CD4-positive, alpha-beta T cell treated with Interleukin-4 for 1 hour (primary cell): ENCODE data around the gene MYLK3.
"Not testable (repeated sequence)": the region's sequence is repeated elsewhere in the genome, so short reads cannot be mapped to it uniquely, and the experiment has no call there.

Experiments
- DNase-seq, 2 donors: peaks; one replicate each; pipeline ENCODE4 v3.0.0-alpha.2; 2020 to 2022

MYLK3 gene

DNA sequence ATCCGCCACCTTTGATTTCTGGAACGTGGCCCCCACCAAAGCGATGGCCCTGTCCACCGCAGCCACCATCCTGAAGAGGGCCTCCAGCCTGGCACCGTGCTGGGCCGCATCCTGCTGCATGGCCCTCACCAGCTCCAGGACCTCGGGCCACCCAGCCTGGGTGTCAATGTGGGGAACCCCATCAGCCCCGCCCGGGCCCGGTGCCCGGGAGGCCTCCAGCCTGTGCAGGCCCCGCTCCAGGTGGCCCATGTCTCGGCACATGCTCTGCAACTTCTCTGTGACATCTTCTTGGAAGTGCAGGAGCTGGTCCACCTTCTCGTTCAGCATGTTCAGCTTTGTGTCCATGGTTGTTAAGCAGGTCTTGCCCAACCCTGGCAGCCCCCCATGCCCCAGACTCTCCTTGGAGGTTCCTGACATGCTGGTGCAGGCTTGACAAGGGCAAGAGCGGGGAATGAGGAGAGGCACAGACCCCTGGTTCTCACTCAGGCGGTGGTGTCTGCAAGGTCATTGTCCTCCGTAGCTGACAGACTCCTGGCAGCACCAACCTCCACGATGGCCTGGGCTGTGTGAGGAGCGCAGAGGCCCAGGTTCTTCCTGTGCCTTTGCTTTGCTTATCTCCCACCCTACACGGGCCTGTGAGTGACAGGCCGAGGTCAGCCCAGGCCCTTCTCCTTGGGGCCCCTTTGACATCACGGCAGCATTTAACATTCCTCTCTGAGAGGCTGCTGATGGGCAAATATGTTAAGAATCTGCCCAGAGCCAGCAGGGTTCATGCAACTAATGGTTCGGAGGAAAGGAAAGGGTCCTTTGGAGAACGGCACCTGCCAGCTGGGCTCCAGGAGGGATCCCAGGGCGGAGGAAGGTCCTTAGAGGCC, at the start of gene MYLK3:
MYLK3 (minus strand) TSS at position 568 of the 875 bp plus-strand sequence; CDS start at position 417, 151 bp downstream.
- no peak for DNase-seq

DNA sequence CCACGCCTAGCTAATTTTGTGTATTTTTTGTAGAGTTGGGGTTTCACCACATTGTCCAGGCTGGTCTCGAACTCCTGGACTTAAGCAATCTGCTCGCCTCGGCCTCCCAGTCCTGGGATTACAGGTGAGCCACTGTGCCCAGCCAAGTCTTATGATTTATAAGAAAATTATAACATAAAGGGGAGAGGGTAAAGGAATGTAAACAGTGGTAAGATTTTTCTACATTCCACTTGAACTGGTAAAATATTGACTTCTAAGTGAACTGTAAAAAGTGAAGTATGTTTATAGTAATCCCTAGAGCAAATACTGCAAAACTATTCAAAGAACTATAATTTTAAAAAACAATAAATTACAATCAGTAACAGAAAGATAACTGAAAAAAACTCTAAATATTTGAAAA, 49.4 kb upstream of the MYLK3 start:
- no peak for DNase-seq

DNA sequence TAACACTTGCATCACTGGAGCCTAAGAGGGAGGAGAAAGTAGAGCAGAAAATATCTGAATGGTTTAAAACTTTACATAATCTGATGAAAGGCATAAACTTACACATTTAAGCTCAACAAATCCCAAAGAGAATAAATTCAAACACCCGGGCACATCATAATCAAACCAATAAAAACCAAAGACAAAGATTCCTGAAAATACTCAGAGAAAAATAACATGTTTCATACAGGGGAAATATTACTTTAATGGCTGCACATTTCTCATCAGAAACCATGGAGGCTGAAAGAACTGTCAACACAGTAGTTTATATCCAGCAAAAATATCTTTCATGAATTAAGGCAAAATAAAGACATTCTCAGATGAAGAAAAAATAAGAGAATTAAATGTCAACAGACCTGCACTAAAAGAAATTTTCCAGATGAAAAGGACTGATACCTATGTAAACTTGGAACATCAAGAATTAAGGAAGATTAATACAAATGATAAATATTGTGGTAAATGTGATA, 48.7 kb upstream of the MYLK3 start:
- no peak for DNase-seq

DNA sequence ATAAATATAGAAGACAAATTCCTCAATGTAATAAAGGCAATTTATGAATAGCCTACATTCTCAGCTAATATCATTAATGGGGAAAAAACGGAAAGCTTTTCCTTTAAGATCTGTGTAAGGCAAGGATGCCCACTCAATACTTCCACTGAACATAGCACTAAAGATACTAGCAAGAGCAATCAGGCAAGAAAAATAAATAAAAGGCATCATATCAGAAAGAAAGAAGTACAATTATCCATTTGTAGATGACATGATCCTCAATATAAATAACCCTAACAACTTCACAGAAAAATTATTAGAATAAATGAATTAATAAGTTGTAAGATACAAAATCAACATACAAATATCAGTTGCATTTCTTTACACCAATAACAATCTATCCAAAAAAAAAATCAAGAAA, 45.7 kb upstream of the MYLK3 start:
- DNase-seq = no peak

DNA sequence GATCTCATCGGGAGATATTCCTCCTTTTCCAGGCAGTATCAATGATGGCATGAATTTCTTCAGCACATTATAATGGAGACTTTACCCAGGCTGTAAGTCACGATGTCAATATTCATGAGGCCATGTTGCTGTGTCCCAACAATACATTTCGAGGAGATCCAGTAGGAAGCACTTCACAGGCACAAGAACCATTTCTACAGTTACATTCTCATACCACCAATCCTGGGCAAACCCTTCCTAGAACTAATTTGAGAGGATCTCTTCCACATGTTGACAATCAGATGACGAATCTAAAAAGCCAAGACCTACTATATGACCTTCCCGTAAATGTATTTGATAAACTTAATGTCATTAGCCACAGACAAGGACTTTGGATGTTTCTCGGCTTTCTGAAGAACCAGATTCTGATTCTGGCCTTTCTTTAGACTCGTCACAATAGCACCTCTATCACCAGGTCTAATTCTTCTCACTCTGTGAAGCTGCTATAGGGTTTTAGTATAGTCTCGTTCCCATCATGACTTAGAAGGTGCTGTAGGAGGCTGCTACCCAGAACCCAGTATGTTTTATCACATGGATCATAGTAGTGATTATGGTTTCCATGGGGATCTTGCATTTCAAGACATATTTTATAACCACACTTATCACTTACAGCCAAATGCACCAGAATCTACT, 42.6 kb upstream of the MYLK3 start:
- DNase-seq = no peak

DNA sequence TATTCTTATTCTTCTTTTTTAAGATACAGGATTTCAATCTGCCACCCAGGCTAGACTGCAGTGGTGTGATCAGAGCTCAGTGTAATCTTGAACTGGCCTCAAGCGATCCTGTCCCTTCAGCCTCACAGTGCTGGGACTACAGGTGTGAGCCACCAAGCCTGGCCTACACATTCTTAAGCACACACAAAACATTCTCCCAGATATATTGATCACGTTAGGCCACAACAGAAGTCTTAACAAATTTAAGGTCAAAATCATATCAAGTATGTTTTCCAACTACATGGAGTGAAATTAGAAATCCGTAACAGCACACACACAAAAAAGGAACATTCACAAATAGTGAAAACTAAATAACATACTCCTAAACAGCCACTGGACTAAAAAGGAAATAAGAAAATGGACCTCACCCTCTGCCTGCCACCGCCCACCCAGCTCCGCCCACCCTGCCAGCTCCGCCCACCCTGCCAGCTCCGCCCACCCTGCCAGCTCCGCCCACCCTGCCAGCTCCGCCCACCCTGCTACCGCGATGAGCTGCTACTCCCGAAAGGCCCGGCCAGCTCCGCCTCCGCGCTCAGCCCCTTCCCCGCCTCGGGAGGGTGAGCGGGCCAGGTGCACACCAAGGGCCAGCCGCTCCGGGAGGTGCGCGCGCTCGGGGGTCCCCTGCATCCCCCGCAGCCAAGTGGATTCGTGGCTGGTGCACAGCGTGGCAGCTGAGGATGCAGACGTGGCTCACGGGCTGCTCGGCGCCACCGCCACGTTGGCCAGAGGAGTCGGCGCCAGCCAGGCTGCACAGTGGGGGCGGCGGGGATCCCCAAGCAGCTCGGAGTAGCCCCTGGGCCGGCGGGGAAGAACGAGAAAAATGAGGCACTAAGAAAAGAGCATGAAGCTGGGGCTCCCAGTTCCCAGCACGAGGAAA, 41.6 kb upstream of the MYLK3 start:
- DNase-seq = peak; percentile 87 to 91

DNA sequence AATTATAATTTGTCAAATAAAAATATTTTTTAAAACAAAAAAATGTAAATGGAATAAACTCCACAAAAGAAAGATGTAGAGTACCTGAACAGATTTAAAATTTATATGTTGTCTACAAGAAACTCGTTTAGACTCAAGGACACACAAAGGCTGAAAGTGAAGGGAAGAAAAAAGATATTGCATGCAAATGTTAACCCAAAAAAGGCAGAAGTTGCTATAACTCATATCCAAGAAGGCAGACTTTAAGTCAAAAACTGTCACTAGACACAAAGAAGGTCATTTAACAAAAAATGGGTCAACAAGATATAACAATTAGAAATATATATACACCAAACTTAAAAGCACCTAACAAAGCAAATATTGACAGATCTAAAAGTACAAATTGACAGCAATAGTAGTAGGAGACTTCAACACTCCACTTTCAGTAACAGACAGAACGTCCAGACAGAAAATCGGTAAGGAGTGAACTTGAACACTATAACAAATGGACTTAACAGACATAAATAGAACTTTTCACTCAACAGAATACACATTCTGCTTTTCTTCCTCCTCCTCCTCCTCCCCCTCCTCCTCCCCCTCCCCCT, 40.8 kb upstream of the MYLK3 start:
- no peak for DNase-seq

DNA sequence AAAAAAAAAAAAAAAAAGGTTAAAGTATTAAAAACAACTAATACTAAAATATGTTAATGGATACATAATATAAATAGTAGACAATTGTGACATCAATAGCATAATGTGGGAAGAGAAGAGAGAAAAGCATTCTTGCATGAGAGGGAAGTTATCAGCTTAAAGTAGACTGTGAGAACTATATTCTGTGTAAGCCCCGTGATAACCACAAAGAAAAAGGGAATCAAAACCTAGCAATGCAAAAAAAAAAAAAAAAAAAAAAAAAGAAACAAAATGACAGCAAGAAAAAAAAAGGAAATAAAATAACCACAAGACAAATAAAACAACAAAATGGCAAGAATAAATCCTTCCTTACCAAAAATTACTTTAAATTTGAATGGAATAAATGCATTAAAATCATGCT, 39.8 kb upstream of the MYLK3 start:
- no peak for DNase-seq

DNA sequence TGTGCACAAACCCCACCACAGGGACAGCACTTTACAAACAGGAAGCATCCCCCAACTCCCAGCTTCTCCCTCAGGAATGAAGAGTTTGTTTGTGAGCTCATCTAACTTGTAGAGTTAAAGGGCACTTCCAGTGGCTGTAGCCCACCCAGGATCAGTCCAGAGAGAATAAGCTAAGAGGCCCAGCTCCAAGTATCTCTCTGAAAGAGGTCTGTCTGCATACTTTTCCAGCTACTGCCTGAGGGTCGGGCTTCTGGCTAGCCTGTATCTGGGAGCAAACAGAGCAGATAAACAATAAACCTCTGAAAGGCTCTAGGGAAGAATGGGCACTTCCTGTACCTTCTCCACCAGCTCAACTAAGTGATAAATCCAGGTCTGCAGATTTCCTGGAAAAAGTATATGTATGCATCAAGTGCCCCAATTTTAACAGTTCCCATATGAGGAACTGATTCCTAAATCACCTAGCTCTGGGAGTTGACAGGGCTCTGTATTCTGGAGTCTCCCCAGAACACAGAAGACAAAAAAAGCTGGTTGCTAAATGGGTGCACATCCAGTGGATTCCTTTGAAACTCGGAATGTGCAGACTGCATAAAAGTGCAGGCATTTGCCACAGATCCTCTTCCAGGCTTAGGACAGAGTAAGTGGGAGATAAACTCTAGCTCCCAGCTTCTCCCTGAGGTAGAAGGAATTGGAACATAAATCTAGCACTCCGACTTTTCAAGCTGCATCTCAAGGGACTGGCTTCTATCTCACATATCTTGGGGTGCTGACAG, 37.1 kb upstream of the MYLK3 start:
- DNase-seq = no peak

DNA sequence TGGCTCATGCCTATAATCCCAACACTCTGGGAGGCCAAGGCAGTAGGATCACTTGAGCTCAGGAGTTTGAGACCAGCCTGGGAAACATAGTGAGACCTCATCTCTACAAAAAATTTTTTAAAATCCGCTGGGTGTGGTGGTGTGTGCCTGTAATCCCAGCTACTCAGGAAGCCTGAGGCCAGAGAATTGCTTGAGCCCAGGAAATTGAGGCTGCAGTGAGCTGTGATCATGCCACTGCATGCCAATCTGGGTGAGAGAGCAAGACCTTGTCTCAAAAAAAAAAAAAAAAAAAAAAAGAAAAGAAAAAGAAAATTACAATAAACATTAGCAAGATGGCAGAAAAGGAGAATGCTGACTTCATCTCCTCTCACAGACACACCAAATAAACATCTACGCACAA, 36.4 kb upstream of the MYLK3 start:
- DNase-seq = not testable (repeated sequence)

DNA sequence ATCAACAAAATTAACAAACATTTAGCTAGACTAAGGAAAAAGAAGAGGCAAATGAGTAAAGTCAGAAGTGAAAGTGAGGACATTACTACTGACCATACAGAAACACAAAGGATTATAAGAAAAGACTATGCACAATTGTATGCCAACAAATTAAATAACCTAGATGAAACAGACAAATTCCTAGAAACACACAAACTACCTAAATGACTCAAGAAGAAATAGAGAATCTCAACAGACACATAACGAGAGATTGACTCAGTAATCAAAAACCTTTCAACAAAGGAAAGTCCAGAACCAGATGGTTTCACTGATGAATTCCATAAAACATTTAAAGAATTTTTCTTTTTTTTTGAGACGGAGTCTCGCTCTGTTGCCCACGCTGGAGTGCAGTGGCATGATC, 35.7 kb upstream of the MYLK3 start:
- DNase-seq = no peak

DNA sequence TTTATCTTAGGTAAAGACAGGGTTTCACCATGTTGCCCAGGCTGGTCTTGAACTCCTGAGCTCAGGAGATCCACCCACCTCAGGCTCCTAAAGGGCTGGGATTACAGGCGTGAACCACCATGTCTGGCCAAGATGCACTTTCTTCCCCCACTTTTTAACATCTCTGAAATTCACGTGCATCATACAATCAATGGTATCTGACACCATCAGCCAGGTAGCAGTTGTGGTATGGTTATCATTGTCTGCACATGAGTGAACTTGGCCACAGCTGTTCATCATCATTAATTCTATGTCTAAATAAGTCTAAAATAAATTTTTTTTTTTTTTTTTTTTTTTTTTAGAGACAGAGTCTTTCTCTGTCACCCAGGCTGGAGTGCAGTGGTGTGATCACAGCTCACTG, 34.2 kb upstream of the MYLK3 start:
- DNase-seq = no peak

DNA sequence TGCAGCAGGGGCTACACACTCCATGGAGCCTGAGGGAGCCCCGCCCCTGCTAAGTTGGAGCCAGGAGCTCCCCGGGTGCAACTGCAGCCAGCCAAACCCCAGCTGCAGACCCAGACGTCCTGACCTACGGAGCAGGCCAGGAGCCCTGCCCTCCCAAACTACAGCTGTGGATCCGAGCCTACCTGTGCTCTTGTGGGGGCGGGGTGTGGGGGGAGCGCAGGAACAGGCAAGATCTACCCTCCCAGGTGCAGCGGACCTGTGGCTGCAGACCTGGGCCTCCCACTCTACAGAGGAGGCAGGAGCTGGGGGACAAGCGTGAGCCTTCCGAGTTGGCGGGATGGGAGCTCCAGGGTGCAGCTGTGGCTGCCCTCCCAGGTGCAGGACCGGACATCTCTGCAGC, 29.7 kb upstream of the MYLK3 start:
- DNase-seq = no peak

DNA sequence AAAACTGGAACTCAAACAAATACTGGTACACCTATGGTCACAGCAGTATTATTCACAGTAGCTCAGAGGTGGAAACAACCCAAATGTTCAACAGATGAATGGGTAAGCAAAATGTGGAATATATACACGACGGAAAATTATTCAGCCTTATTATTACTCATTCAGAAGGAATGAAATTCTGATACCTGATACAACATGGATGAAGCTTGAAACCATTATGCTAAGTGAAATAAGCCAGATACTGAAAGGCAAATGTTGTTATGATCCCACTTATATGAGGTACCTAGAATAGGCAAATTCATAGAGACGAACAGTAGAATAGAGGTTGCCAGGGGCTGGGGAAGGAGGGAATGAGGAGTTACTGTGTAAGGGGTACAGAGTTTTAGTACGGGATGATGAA, 27.1 kb upstream of the MYLK3 start:
- DNase-seq = no peak

DNA sequence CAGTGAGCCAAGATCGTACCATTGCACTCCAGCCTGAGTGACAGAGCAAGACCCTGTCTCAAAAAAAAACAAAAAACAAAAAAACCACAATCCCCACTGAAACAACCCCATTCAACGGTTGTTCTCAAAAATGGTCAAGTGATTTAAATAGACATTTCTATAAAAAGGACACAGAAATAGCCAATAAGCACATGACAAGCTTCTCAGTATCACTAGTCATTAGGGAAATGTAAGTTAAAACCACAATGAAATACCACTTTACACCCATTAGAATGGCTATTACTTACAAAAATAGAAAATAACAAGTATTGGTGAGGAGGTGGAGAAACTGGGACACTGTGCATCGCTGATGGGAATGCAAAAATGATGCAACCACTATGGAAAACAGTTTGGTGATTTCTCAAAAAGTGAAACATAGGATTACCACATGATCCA, 26.6 kb upstream of the MYLK3 start:
- no peak for DNase-seq

DNA sequence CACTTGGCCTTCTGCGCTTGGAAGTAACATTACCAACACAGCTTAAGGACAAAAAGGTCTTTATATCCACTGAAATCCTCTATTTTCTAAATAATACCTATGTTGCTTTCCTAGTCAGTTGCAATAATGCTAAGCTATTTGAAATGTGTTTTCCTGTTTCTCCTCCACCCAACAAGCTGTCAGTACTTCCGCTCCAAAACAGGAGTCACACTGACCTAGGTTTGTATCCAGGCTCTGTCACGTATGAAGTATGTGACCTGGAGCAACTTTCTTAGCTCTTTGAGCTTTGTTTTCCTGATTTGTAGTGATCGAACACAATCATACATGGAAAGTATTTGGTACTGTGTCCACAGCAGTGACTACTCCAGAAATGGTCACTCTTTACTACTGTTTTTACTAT, 24.3 kb upstream of the MYLK3 start:
- DNase-seq = no peak

DNA sequence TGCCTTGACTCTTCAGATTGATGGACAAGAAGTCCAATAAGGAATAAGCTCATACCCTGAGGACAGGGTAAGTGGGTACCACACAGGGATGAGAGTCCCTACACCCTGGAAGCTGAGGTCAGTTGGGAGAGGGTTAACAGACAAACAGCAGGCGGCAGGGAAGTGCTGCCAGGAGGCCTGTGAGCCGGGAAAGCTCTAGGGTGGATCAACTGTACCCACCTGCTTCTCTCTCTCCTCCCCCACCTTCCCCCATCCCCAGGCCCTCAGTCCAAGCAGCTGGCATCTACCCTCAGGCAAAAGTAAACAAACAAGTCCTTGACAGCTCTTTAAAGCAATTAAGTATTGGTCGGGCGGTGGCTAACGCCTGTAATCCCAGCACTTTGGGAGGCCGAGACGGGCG, 20.7 kb upstream of the MYLK3 start:
- DNase-seq = no peak

DNA sequence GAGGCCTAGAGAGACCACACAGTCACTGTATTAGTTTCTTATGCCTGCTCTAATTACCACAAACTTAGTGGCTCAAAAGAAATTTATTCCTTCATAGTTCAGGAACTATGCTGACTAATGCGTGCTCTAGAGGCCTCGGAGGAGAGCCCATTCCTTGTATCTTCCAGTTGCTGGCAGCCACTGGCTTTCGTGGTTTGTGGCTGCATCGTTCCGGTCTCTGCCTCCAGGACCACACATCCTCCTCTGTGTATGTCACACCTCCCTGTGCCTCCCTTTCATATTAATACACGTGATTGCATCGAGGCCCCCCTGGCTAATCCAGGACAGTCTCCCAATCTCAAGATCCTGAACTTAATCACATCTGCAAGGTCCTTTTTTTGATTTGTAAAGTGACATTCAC, 16.9 kb upstream of the MYLK3 start:
- no peak for DNase-seq

DNA sequence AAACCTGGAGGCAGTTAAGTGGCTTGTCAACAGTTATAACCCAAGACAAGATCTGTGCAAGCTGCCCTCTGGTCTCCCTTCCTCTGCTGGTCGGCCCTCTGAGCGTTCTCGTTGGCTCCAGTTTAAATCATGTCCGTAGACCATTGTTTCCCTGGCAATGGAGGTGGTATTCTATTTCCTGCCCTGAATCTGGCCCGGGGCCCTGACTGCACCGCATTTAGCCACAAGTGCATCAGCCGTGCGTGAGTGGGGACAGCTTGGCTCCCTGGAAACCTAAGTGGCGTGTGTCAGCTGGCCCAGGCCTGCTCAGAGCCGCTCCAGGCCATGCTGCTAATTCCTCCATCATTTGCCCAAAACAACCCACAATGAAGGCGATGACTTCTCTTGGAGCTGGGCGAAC, 15.0 kb upstream of the MYLK3 start:
- no peak for DNase-seq

DNA sequence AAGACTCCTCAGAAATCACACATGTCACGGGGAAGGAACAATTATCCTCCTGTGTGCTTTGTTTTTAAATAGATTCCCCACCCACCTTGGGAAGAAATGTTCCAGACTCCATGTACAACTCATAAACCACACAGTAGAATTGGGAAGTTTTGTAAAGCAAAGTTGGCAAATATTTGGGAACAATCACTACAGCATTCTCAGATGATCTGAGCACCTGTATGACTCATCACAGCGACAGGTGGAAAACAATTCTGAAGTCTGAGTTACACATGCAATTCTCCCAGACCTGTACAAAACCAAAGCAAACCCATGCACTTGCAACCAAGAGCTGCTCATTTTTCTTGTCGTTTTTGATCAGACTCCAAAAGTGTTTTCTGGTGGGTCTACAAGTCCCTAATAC, 14.4 kb upstream of the MYLK3 start:
- no peak for DNase-seq

DNA sequence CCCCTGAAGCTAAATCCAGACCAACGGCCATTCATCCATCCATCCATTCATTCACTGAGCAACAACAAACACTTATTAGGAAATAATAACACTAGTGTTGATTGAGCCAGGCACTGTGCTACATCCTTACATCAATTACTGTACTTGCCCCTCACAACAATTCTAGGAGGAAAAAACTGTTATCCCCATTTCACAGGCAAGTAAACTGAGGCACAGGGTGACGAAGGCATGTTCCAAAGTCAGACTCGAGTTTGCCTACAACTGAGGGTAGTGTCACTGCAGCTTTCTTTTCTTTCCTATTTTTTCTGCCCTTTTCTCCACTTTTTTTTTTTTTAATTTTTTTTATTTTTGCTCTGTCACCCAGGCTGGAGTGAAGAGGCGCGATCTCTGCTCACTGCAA, 11.2 kb upstream of the MYLK3 start:
- DNase-seq = no peak
